Stomach (tissue), 4 donors: Measurements from ENCODE around the gene IFRD2.

Source experiments
- POLR2A ChIP-seq, 4 donors: fragments of 450-650 bp; IDR thresholded peaks; one replicate each; pipeline ENCODE4 v1.6.1; 2016; ENCODE audit warnings: antibody characterized with exemption in 4 of 4, control low read depth in 2 of 4, mild to moderate bottlenecking in 1 of 4, moderate library complexity in 1 of 4
- TF ChIP-seq, protein P1 (sequence below), 7 experiments: fragments of 450-650 bp in 4 of 7; fragments of 200-600 bp in 3 of 7; sonication (generic) in 3 of 7; IDR thresholded peaks; one replicate each; pipeline ENCODE4 v1.5.1; 2016 to 2019; ENCODE audit warnings: antibody characterized with exemption in 7 of 7, control low read depth in 2 of 7, mild to moderate bottlenecking in 1 of 7

DNA sequence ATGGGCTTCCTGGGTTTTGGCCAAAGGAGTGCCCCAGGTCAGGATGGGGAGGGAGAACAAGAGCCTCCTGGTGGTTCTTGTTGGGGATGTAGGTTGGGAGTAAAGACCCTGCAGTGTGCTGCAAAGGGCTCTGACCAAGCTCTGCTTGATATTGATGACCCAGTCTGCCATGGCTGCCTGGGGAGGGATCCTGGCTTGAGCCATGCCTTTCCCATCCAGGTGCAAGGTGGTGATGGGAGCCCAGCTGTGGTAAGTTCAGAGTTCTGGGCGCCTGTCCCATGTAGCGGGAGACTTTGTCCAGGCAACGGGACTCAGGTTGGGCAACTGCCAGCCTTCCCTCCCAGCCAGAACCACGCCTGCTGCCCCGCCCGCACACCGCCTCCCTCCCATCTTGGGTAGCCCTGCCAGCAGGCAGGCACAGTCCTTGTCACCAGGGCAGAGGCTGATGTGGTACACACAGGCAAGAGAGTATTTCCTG is 53.6 kb downstream of the IFRD2 start:
- TF ChIP-seq, protein P1, sequence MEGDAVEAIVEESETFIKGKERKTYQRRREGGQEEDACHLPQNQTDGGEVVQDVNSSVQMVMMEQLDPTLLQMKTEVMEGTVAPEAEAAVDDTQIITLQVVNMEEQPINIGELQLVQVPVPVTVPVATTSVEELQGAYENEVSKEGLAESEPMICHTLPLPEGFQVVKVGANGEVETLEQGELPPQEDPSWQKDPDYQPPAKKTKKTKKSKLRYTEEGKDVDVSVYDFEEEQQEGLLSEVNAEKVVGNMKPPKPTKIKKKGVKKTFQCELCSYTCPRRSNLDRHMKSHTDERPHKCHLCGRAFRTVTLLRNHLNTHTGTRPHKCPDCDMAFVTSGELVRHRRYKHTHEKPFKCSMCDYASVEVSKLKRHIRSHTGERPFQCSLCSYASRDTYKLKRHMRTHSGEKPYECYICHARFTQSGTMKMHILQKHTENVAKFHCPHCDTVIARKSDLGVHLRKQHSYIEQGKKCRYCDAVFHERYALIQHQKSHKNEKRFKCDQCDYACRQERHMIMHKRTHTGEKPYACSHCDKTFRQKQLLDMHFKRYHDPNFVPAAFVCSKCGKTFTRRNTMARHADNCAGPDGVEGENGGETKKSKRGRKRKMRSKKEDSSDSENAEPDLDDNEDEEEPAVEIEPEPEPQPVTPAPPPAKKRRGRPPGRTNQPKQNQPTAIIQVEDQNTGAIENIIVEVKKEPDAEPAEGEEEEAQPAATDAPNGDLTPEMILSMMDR (IDR thresholded peaks at IDR 0.05): no peak
- TF ChIP-seq POLR2A (IDR thresholded peaks at IDR 0.05): no peak
